HuH-7.5 (cell line): ENCODE measurements around the gene OGDH.
"Not testable (repeated sequence)": the region's sequence is repeated elsewhere in the genome, so short reads cannot be mapped to it uniquely, and the experiment has no call there.

Experiments used
- DNase-seq: peaks from one replicate; pipeline ENCODE4 v3.0.0; 2011; ENCODE audit warnings: low spot score

Gene OGDH

DNA sequence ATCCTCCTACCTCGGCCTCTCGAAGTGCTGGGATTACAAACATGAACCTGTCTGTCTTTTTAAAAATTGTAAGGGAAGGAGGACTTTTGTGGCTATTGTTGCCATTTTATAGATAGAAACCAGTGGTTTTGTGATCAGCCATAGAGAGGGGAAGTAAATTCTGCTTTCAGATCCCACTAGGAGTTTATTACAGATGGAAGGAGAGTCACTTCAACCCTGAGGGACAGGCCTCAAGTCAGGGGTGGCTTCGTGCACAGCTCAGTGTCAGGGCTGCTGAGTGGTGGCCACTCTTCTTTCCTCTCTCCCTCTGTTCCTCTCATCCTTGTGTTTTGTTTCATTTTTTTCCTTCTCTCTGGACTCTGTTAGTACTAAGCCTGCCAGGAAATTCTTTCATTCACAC, 60.8 kb downstream of the OGDH start:
- no peak for DNase-seq

DNA sequence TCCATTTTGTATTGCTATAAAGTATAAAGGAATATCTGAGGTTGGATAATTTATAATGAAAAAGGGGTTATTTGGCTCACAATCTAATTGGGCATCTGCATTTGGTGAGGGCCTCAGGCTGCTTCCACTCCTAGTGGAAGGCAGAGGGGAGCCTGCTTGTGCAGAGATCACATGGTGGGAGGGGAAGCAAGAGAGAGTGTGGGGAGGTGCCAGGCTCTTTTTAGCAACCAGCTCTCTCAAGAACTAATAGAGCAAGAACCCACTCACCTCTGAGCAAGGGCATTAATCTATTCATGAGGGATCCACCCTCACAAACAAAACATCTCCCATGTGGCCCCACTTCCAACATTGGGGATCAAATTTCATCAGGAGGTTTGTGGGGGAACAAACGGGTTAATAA, 64.6 kb downstream of the OGDH start:
- no peak for DNase-seq

DNA sequence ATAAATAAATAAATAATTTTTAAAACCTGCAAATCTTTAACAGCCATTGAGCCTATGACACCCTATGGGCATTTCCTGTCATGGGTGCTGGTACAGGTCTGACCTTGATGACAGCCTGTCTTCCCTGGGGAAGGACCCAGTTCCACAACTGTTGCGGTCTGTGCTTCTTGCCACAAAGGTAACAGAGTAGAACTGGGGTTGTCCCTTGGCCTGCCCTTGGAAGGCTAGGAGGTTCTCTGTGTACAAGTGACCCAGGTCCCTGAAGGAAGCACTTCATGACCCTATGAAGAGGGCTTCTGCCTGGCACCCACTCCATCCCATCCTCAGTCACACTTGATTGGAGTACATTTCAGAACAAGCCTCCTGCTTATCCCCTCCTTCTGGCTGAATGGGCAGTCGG, 66.9 kb downstream of the OGDH start:
- DNase-seq = no peak

DNA sequence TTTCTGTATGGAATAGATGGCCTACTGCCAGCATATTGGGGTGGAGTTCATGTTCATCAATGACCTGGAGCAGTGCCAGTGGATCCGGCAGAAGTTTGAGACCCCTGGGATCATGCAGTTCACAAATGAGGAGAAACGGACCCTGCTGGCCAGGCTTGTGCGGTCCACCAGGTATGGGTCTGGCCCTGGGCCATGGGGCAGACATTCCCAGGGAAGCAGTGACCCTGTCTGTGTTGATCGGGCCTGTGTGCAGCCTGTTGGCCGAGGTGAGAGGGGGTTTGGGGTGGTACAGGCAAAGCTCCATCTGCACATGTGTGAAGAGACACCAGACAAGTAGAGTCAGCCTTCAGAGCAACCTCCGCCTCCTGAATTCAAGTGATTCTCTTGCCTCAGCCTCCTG, 67.3 kb downstream of the OGDH start:
- DNase-seq = no peak

DNA sequence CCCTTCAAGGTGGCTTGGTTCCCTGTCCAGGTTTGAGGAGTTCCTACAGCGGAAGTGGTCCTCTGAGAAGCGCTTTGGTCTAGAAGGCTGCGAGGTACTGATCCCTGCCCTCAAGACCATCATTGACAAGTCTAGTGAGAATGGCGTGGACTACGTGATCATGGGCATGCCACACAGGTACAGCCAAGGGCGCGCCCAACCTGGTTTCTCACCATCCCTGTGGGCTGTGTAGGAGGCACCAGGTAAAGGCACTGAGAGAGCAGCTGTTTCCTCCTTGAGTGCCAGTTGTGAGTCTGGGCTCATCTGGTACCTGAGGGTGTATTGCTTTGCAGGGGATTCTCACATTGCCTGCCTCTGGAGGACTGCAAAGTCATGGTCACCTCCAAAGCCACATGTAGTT, 68.0 kb downstream of the OGDH start:
- no peak for DNase-seq

DNA sequence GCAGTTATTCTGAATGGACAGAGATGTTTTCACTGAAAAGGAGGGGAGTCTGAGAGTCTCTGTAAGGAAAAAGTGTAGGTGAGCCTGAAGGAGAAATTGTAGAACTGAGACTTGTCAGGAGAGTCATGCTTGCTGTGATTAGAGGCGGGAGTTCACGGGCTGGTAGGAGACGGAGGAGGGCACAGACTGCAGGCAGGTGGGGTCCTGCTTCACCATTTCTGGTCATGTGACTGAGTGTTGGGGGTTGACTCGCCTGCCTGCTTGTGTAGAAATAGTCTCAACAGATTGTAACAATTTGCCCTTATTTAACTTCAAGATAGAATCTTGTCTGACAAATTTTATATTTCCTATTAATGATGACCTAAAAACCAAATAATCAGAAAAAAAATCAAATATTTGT, 70.3 kb downstream of the OGDH start:
- DNase-seq = no peak

DNA sequence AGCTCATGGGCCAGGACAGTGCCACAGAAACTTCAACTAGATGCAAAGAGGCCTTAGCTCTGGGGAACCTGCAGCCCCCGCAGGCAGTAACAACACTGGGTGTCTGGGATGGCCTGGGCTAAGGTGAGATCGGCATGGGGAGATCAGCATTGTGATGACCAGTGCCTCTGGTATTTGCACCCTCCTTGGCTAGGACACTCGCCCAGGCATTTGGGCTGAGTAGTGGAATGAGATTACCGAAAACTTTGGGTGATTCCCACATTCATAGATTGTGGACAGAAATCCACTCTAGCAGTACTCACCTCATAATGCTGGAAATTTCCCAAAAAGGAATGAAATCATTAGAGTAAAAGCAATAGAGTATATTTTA, 71.7 kb downstream of the OGDH start:
- no peak for DNase-seq

DNA sequence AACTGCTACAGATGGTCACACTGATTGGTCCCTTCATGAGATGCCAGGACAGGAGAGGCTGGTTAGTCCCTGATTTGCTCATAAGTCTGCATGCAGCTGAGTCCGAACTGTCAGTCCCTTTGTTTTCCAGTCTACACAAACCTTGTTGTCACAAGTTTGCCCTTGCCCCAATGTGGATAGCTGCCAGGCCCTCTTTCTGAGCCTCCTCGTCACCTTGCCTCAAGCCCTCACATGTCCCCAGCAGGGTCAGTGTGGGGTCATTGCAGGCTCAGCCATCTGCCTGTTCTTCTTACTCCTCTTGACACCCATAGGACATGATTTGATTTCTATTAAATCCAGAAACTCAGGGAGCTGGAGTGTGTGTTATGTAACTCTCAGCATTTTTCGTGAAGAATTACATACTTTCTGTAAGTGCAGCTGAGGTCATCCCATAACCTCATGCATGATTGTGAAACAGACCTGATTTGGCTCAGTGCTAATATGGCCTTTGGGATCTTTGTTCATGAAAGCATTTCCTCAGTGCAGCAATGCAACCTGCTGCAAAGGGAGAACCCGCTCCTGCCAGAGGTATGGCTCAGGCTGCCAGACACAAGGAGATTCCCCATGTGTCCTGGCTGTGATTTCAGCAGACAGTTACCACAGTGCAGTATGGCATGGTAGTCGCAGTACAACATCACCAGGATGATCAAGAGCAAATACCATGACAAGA, 72.2 kb downstream of the OGDH start:
- DNase-seq = peak; percentile 46

GRCh38 chr7:44681645-44682044, 75.2 kb downstream of the OGDH start:
- DNase-seq = no peak

- DNase-seq = no peak
Observed at GRCh38 chr7:44685723-44686122, 79.3 kb downstream of the OGDH start.

DNA sequence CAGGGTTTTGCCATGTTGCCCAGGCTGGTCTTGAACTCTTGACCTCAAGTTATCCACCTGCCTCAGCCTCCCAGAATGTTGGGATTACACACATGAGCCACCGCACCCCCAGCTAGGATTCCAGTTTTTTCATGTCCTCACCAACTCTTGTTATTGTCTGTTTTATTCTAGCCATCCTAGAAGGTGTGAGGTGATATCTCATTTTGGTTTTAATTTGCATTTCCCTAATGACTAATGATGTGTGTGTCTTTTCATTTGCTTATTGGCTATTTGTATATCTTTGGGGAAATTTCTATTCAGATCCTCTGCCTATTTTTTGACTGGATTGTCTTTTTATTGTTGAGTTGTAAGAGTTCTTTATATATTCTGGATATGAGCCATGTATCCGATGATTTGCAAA, 83.0 kb downstream of the OGDH start:
- DNase-seq = no peak

GRCh38 chr7:44693641-44694313, 87.3 kb downstream of the OGDH start:
- DNase-seq = no peak

- no peak for DNase-seq
Observed at GRCh38 chr7:44694326-44694725, 87.9 kb downstream of the OGDH start.

GRCh38 chr7:44694766-44695165, 88.3 kb downstream of the OGDH start:
- DNase-seq = no peak

- DNase-seq = no peak
Observed at GRCh38 chr7:44695756-44696155, 89.3 kb downstream of the OGDH start.

GRCh38 chr7:44696728-44697127, 90.3 kb downstream of the OGDH start:
- no peak for DNase-seq

- no peak for DNase-seq
Observed at GRCh38 chr7:44697136-44698045, 91.0 kb downstream of the OGDH start.

DNA sequence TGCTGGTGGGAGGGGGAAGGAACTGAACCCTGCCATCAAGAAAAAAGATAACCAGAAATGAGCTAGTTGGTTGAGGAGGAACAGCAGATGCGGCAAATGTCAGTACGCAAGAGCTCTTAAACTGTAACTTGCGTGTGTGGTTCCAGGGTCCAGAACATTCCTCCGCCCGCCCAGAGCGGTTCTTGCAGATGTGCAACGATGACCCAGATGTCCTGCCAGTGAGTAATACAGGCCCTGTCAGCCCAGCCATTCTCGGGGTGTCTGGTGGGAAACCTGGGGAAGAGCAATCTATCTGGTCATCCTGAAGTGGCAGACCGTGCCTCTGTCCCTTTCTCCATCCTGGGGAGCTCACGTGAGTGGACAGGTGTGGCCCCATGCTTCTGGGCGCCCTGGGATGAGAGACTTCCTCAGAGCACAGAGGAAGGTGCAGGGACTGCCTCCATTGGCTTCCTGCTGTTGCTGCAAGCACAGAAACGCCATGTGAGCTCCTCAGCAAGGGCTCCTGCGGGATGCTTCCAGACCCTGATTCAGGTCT, 91.7 kb downstream of the OGDH start:
- DNase-seq = no peak

GRCh38 chr7:44699598-44699997, 93.2 kb downstream of the OGDH start:
- DNase-seq = not testable (repeated sequence)

DNA sequence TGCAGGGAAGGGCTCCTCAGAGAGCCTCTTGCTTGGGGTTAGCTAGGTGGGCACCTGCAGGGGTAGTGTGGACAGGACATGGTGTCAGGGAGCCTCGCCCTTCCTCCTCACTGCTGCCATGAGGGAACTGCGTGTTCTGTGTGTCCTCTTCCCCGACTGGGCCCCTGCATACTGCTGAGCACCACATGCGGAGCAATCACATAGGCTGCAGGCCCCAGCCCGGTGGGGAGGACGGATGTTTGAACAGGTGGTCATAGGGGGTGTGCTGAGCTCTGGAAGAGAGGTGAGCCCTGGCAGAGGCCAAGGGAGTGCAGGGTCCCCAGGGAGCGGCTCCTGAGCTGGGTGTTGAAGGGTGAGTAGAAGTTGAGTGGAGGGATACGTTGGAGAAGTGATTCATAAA, 93.9 kb downstream of the OGDH start:
- DNase-seq = no peak

GRCh38 chr7:44703391-44703790, 97.0 kb downstream of the OGDH start:
- DNase-seq = not testable (repeated sequence)

DNA sequence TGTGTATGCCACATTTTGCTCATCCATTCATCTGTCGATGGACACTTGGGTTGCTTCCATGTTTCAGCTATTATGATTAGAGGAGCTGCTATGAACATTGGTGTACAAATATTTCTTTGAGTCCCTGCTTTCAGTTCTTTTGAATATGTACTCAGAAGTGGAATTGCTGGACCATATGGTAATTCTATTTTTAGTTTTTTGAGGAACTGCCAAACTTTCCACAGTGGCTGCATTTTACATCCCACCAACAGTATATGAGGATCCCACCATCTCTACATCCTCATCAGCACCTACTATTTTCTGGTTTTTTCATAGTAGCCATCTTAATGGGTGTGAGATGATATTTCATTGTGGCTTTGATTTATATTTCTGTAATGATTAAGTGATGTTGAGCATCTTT, 97.5 kb downstream of the OGDH start:
- no peak for DNase-seq

DNA sequence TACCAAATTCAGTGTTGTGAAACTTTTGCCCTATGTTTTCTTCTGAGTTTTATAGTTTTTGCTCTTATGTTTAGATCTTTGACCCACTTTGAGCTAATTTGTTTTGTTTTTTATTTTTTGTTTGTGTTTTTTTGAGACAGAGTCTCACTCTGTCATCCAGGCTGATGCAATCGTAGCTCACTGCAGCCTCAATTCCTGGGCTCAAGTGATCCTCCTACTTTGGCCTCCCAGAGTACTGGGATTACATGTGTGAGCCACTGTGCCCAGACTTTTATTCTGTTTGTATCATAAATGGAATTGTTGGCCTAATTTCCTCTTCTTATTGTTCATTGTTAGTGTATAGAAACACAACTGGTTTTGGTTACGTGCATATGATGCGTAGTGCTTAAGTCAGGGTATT, 99.0 kb downstream of the OGDH start:
- no peak for DNase-seq
